GM19043 (cell line): ENCODE results near the gene BRD4.

ENCODE experiments used
- ATAC-seq: cut with Tn5 transposase; IDR thresholded peaks from one replicate; pipeline ENCODE4 v1.9.1; 2021; ENCODE audit warnings: low read depth; ENCODE audit not compliant: unreplicated experiment

BRD4 gene

GRCh38 chr19:15237759-15238638 lies 94.3 kb downstream of the BRD4 start:
- no peak for ATAC-seq

- no peak for ATAC-seq
These were observed 95.5 kb downstream of the BRD4 start for GRCh38 chr19:15236886-15237285.

- no peak for ATAC-seq
These were observed 96.6 kb downstream of the BRD4 start for GRCh38 chr19:15235781-15236180.

- no peak for ATAC-seq
These were observed 97.8 kb downstream of the BRD4 start for GRCh38 chr19:15234431-15235130.

GRCh38 chr19:15231271-15231670 lies 101.1 kb downstream of the BRD4 start:
- ATAC-seq, result no peak

- ATAC-seq, result no peak
These were observed 105.1 kb downstream of the BRD4 start for GRCh38 chr19:15227261-15227660.

- ATAC-seq, result no peak
These were observed 106.6 kb downstream of the BRD4 start for GRCh38 chr19:15225760-15226159.

GRCh38 chr19:15223649-15224361 lies 108.5 kb downstream of the BRD4 start:
- no peak for ATAC-seq

GRCh38 chr19:15222738-15223648 lies 109.3 kb downstream of the BRD4 start:
- no peak for ATAC-seq

GRCh38 chr19:15220833-15221232 lies 111.5 kb downstream of the BRD4 start:
- ATAC-seq, result no peak

GRCh38 chr19:15218501-15218900 lies 113.8 kb downstream of the BRD4 start:
- no peak for ATAC-seq

- ATAC-seq, result no peak
These were observed 116.0 kb downstream of the BRD4 start for GRCh38 chr19:15216363-15216762.

- no peak for ATAC-seq
These were observed 118.5 kb downstream of the BRD4 start for GRCh38 chr19:15213715-15214381.

GRCh38 chr19:15212711-15213110 lies 119.6 kb downstream of the BRD4 start:
- ATAC-seq, result no peak

GRCh38 chr19:15210323-15210781 lies 122.0 kb downstream of the BRD4 start:
- no peak for ATAC-seq

GRCh38 chr19:15201374-15202023 lies 130.8 kb downstream of the BRD4 start:
- no peak for ATAC-seq

GRCh38 chr19:15200553-15201364 lies 131.6 kb downstream of the BRD4 start, which contains the start of gene NOTCH3:
NOTCH3 (minus strand) TSS chr19:15200995; CDS start chr19:15200905, 90 bp downstream.
- no peak for ATAC-seq
